Panc1 (cell line): ENCODE measurements around the gene ECT2L. TPM values are rescaled to one million over a fixed set of nuclear protein-coding genes. Genes with fewer than 3 reads are reported as not detected.

Experiments used
- ATAC-seq: fragments of 200-7000 bp; cut with Tn5 transposase; 2 replicates; pipeline ENCODE4 v1.9.1; 2020; ENCODE audit warnings: mild to moderate bottlenecking, moderate library complexity
- BruUV-seq: library from RNA; stranded (reverse); fragments of 400-500 nt; replicated peaks from 2 replicates; lab custom pipeline; 2021; lab: Mats Ljungman, UMichigan
- CTCF ChIA-PET: fragments of 300-600 bp; sonication (Branson Sonifier 250); formaldehyde crosslinking; loops from one replicate; lab custom pipeline; 2022; ENCODE audit warnings: antibody characterized with exemption; lab: Charles Lee
- POLR2A ChIA-PET: fragments of 300-600 bp; sonication (Branson Sonifier 250); formaldehyde crosslinking; loops from one replicate; lab custom pipeline; 2022; ENCODE audit warnings: antibody characterized with exemption; lab: Charles Lee
- DNase-seq: peaks from one replicate; pipeline ENCODE4 v3.0.0-alpha.2; 2010; ENCODE audit warnings: low read depth, low spot score
- H3K27ac ChIP-seq: 2 replicates; pipeline ENCODE4 v1.5.1; 2011; ENCODE audit warnings: mild to moderate bottlenecking, low read length, inconsistent platforms
- H3K27me3 ChIP-seq: fragments of 200-500 bp; sonication (Bioruptor generic); 2 replicates; pipeline ENCODE4 v1.6.0; 2014; ENCODE audit warnings: low read length, inconsistent platforms; ENCODE audit not compliant: control insufficient read depth, insufficient read depth
- H3K36me3 ChIP-seq: fragments of 200-500 bp; sonication (Bioruptor generic); 2 replicates; pipeline ENCODE4 v1.5.1; 2014; ENCODE audit warnings: inconsistent platforms, mild to moderate bottlenecking, low read length, moderate library complexity; ENCODE audit not compliant: control insufficient read depth, insufficient read depth
- H3K4me1 ChIP-seq: 2 replicates; pipeline ENCODE4 v1.5.1; 2011; ENCODE audit warnings: inconsistent platforms, mild to moderate bottlenecking, low read length, moderate library complexity; ENCODE audit not compliant: control insufficient read depth, insufficient read depth
- H3K4me3 ChIP-seq, 2 experiments: 2 replicates each; pipeline ENCODE4 v1.5.1; 2011 to 2012; ENCODE audit warnings: low read depth in 2 of 2, low read length in 2 of 2, mild to moderate bottlenecking in 2 of 2, inconsistent platforms in 1 of 2, moderate library complexity in 1 of 2
- H3K9me3 ChIP-seq: fragments of 200-500 bp; sonication (Bioruptor generic); 2 replicates; pipeline ENCODE4 v1.5.1; 2014; ENCODE audit warnings: low read depth, mild to moderate bottlenecking, inconsistent platforms, low read length, moderate library complexity; ENCODE audit not compliant: control insufficient read depth, insufficient read depth
- POLR2AphosphoS5 ChIP-seq: IDR thresholded peaks from 2 replicates; pipeline ENCODE4 v1.6.1; 2012; ENCODE audit warnings: mild to moderate bottlenecking, low read depth, low read length, moderate library complexity
- REST ChIP-seq, 2 experiments: IDR thresholded peaks; 2 replicates each; pipeline ENCODE4 v1.6.1; 2011 to 2012; ENCODE audit warnings: low read depth in 2 of 2, control low read depth in 1 of 2, low read length in 1 of 2, mild to moderate bottlenecking in 1 of 2, moderate library complexity in 1 of 2; ENCODE audit not compliant: insufficient read depth in 1 of 2
- SIN3A ChIP-seq: IDR thresholded peaks from 2 replicates; pipeline ENCODE4 v1.6.1; 2012; ENCODE audit warnings: low read depth, mild to moderate bottlenecking, low read length, moderate library complexity, borderline replicate concordance; ENCODE audit not compliant: insufficient read depth
- TCF7L2 ChIP-seq: IDR thresholded peaks from 2 replicates; pipeline ENCODE4 v1.6.1; 2011; ENCODE audit warnings: mild to moderate bottlenecking, low read depth, low read length, inconsistent platforms
- in situ Hi-C: cut with HindIII; loops from 2 replicates; pipeline ENCODE4 v1.10.0; 2016; ENCODE audit warnings: low sequenced_read_pairs, low pct_unique_long_range_greater_than_20kb
- intact Hi-C: fragments of 100-400 bp; cut with micrococcal nuclease; formaldehyde crosslinking; loops from one replicate; pipeline ENCODE4 v1.10.0; 2022; ENCODE audit not compliant: unreplicated experiment
- total RNA-seq: library from RNA; stranded (reverse); gene quantifications from one replicate; pipeline ENCODE4 v1.2.1, GENCODE V29; 2021; ENCODE audit not compliant: unreplicated experiment
- TF ChIP-seq, protein P1 (sequence below): fragments of 450-650 bp; IDR thresholded peaks from 2 replicates; pipeline ENCODE4 v1.5.1; 2017; ENCODE audit warnings: mild to moderate bottlenecking

ECT2L gene
- total RNA-seq, 1 experiment from 2014 or later: not detected

DNA sequence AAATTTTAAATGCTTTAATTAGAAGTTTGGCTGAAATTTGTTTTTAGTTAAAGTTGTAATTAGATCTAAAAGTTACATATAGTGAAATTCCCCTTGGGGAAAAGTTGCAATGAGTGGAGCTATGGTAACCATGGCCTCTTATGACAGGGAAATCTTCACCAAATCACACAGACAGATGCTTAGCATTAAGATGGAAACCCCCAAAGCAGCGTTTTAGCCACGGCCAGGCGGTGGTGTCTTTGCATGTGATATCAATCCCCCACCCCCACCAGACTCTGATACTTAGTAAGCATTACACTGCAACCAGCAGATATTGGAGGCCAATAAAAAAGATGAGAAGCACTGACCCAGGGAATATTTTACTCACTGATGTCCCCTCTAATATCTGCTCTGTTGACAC, 116.4 kb downstream of the ECT2L start:
- Histone ChIP-seq H3K9me3 (no peaks in the 10 kb centered on the region), H3K27me3 (no peaks in the 10 kb centered on the region), H3K4me1 (no peaks in the 10 kb centered on the region), H3K36me3 (peaks cover 4% of the 10 kb centered on the region), H3K4me3 (no peak overlapping the region), H3K27ac (no peak overlapping the region)
- no peak for TF ChIP-seq SIN3A
- TF ChIP-seq, protein P1, sequence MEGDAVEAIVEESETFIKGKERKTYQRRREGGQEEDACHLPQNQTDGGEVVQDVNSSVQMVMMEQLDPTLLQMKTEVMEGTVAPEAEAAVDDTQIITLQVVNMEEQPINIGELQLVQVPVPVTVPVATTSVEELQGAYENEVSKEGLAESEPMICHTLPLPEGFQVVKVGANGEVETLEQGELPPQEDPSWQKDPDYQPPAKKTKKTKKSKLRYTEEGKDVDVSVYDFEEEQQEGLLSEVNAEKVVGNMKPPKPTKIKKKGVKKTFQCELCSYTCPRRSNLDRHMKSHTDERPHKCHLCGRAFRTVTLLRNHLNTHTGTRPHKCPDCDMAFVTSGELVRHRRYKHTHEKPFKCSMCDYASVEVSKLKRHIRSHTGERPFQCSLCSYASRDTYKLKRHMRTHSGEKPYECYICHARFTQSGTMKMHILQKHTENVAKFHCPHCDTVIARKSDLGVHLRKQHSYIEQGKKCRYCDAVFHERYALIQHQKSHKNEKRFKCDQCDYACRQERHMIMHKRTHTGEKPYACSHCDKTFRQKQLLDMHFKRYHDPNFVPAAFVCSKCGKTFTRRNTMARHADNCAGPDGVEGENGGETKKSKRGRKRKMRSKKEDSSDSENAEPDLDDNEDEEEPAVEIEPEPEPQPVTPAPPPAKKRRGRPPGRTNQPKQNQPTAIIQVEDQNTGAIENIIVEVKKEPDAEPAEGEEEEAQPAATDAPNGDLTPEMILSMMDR: no peak
- TF ChIP-seq REST (IDR thresholded peaks at IDR 0.05; ENCODE audit: insufficient read depth in 1 of 2, low read depth in 2 of 2, low read length in 1 of 2): no peak
- TF ChIP-seq POLR2AphosphoS5: no peak
- TF ChIP-seq TCF7L2: no peak
- in situ Hi-C loops (no loop called here), intact Hi-C loops (no loop called here)
- ChIA-PET POLR2A (no interaction called here), CTCF (no interaction called here)
- no TSS peak for BruUV-seq
- ATAC-seq: no peak
- DNase-seq: no peak

DNA sequence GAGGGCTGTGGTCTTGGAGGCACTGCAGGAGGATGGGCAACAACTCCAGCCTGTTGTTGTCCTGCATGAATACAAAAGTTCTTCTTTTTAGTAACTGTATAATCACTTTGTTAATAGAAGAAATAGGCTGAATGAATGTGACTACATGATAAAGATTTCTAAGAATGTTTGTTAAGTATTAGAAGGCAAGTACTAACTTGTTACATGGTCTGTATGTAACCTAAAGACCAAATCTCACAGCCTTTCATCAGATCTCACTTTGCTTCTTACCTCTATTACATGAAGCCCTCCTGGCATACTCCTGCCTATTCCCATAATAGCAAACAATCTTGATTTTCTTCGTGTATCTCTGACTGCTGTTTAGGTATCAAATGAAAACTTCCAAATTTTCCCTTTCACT, 118.8 kb downstream of the ECT2L start:
- Histone ChIP-seq H3K36me3 (peaks cover 2% of the 10 kb centered on the region), H3K27ac (no peak overlapping the region), H3K27me3 (no peaks in the 10 kb centered on the region), H3K9me3 (no peaks in the 10 kb centered on the region), H3K4me1 (no peaks in the 10 kb centered on the region), H3K4me3 (no peak overlapping the region)
- in situ Hi-C loops: no loop called here
- no peak for TF ChIP-seq POLR2AphosphoS5
- POLR2A ChIA-PET: no interaction called here
- no TSS peak for BruUV-seq
- ATAC-seq: no peak
- CTCF ChIA-PET: no interaction called here
- intact Hi-C loops: no loop called here
- no peak for DNase-seq

DNA sequence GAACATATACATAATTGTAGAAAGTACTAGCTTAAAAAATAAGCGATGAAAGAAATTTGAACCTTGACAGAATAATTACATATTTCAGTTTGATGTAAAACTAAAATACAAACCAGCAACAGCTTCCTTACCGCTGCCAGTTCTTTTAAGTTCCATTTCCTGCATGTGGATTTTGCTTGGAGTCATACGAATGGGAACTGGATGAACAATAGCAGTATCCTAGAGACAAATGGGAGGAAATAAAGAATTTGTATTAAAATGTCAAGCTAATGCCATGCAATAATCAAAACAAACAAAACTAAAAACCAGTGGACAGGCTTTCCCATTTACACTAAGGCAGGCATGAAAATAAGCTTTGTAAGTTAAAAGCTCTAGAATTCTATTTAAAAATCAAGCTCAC, 125.0 kb downstream of the ECT2L start:
- peaks cover 9% of the 10 kb centered on the region for H3K36me3 ChIP-seq
- TF ChIP-seq POLR2AphosphoS5 (no peak), TCF7L2 (no peak), SIN3A (no peak), REST (IDR thresholded peaks at IDR 0.05; ENCODE audit: insufficient read depth in 1 of 2, low read depth in 2 of 2, low read length in 1 of 2) (no peak)
- TF ChIP-seq, protein P1: no peak
- H3K27ac ChIP-seq: no peak overlapping the region
- no peak overlapping the region for H3K4me3 ChIP-seq
- DNase-seq: no peak
- BruUV-seq: no TSS peak
- H3K4me1 ChIP-seq: no peaks in the 10 kb centered on the region
- ATAC-seq: no peak
- intact Hi-C loops: no loop called here
- H3K27me3 ChIP-seq: no peaks in the 10 kb centered on the region
- in situ Hi-C loops: no loop called here
- no peaks in the 10 kb centered on the region for H3K9me3 ChIP-seq
- POLR2A ChIA-PET: no interaction called here
- CTCF ChIA-PET: no interaction called here
